ENCODE measurements around the gene ABCG1. TPM values are rescaled to one million over a fixed set of nuclear protein-coding genes. Genes with fewer than 3 reads are reported as not detected.

The ABCG1 gene
- total RNA-seq, 1 donor from 2014 or later: 39.5 TPM

GRCh38 chr21:42247716-42248115, 28.8 kb downstream of the ABCG1 start:
- intact Hi-C loops (cut with DNase I): loop anchor here (5.0 kb wide), 1 partner anchor 40 kb away; no protein-coding TSS in a partner anchor
- no peaks in the 10 kb centered on the region for H3K4me1 ChIP-seq
- no peaks in the 10 kb centered on the region for H3K9me3 ChIP-seq
- H3K36me3 ChIP-seq: no peaks in the 10 kb centered on the region
- DNase-seq (ENCODE audit: low spot score in 2 of 2): no peak
- H3K27ac ChIP-seq: no peak overlapping the region
- no peak for TF ChIP-seq CTCF (IDR thresholded peaks at IDR 0.05)
- H3K4me3 ChIP-seq: no peak overlapping the region
- H3K27me3 ChIP-seq: no peaks in the 10 kb centered on the region

DNA sequence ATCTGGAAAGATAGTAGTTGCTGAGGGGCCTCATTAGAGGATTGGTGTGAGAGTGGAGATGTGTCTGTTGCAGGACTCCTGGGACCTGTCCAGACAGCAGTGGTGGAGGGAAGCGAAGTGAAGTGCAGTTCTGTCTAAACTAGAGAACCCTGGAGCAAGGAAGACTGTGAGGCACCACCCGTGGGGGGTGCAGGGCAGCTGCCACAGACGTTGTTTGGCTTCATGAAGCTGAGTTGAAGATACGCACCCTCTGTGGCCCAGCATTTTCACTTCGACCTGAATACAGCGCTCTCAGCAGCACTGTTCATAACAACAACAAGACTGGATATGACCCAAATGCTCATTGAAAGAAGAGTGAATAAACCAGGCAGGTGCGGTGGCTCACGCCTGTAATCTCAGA, 29.3 kb downstream of the ABCG1 start:
- TF ChIP-seq CTCF (IDR thresholded peaks at IDR 0.05): no peak
- H3K27me3 ChIP-seq: no peaks in the 10 kb centered on the region
- no peaks in the 10 kb centered on the region for H3K9me3 ChIP-seq
- intact Hi-C loops (cut with DNase I): loop anchor here (5.0 kb wide), 1 partner anchor 41 kb away; no protein-coding TSS in a partner anchor
- no peak for DNase-seq (ENCODE audit: low spot score in 2 of 2)
- no peak overlapping the region for H3K27ac ChIP-seq
- no peak overlapping the region for H3K4me3 ChIP-seq
- no peaks in the 10 kb centered on the region for H3K36me3 ChIP-seq
- H3K4me1 ChIP-seq: no peaks in the 10 kb centered on the region

GRCh38 chr21:42248783-42249597, 30.1 kb downstream of the ABCG1 start:
- DNase-seq (ENCODE audit: low spot score in 2 of 2): no peak
- no peak for TF ChIP-seq CTCF (IDR thresholded peaks at IDR 0.05)

DNA sequence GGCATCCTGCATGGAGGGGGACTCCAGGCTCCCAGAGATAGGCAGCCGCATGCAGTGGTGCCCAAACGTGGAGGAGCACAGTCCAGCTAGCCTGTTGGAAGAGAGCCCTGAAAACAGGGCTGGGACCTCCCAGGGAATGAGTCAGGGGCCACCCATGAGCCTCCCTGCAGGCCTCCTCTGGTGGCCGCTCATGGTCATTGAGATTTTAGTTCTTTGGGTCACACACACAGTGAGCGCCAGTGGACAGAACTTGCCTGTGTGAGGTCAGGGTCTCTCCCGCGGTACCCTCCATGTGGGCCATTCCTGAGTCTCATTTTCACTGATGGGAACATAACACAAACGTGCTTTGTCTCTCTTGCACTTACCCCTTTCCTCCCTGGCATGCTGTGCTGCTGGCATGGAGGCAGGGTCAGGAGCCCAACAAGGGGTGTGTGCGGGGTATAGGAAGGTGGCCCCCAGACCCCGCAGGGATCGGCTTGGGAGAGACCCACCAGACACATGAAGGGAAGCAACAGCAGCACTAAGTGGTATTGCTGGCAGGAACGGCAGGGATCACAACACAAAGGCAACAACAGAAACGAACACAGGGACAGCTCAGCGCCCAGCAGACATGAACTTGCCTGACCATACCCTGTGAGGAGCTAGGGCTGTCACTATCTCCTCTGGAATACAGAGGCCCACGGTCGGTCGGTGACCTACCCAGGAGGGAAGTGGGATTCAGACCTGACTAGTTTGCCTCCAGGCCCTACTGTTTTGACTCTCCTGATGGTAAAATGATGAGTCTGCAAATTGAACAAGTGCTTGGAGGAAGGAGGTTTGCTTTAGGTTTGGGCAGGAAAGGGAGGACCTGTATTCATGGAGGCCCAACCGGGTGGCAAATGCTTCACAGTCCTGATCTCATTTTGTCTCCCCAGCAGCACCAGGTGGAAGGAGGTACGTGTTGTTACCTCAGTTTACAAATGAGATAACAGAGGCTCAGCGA, 31.8 kb downstream of the ABCG1 start:
- intact Hi-C loops (cut with DNase I): loop anchor here (5.0 kb wide), 1 partner anchor 83 kb away; no protein-coding TSS in a partner anchor
- Histone ChIP-seq H3K9me3 (no peaks in the 10 kb centered on the region), H3K4me1 (no peaks in the 10 kb centered on the region), H3K36me3 (no peaks in the 10 kb centered on the region), H3K27me3 (no peaks in the 10 kb centered on the region), H3K27ac (no peak overlapping the region), H3K4me3 (no peak overlapping the region)
- TF ChIP-seq CTCF (IDR thresholded peaks at IDR 0.05): no peak
- DNase-seq (ENCODE audit: low spot score in 2 of 2): no peak

More at GRCh38 chr21:42248783-42249597, 30.1 kb downstream of the ABCG1 start:
- Histone ChIP-seq H3K36me3 (no peaks in the 10 kb centered on the region), H3K9me3 (no peaks in the 10 kb centered on the region), H3K27ac (no peak overlapping the region), H3K4me1 (no peaks in the 10 kb centered on the region), H3K4me3 (no peak overlapping the region), H3K27me3 (no peaks in the 10 kb centered on the region)
- intact Hi-C loops (cut with DNase I): loop anchor here (5.0 kb wide), 1 partner anchor 42 kb away; no protein-coding TSS in a partner anchor

DNA sequence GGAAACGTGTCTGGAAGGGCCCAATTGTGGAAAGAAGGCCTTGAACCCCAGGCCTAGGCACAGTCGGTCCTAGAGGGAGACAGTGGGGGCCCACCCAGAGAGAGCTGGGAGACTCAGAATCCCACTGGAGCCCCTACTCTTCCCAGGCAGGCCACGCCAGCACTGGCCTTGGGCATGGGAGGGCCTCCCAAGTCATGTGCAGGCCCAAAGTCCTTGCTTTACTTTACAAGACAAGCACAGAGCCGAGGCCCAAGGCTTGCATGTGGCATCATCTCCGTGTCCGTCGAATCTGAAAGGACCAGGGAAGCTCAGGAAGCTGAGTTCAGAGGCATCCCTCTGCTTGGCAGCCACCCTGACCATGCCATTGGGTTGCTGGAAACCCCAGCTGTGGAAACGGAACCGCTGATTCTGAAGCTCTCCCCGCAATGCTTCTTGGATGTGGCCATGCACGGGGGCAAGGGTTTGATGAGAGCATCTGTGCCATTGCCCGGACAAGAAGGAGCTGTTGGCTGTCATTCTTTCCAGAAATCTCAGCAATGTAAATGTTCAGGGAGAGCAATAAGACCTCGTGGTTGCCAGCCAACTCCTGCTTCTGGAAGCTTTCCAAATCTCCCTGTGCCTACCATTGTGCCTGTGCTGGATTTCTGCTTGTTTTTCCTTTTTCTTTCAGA, 32.8 kb downstream of the ABCG1 start:
- Histone ChIP-seq H3K27me3 (no peaks in the 10 kb centered on the region), H3K9me3 (no peaks in the 10 kb centered on the region), H3K4me3 (no peak overlapping the region), H3K36me3 (no peaks in the 10 kb centered on the region), H3K27ac (no peak overlapping the region), H3K4me1 (no peaks in the 10 kb centered on the region)
- no peak for TF ChIP-seq CTCF (IDR thresholded peaks at IDR 0.05)
- intact Hi-C loops (cut with DNase I): loop anchor here (5.0 kb wide), 1 partner anchor 84 kb away; no protein-coding TSS in a partner anchor
- DNase-seq (ENCODE audit: low spot score in 2 of 2): no peak
